Stomach (tissue), 9 donors: ENCODE measurements around the gene GPX5. TPM values are rescaled to one million over a fixed set of nuclear protein-coding genes. Genes with fewer than 3 reads are reported as not detected.

Experiments used
- DNase-seq, 2 donors: peaks; one replicate each; pipeline versions ENCODE4 v3.0.0 to v3.0.0-alpha.2; 2013 to 2019
- H3K27ac ChIP-seq, 5 donors: fragments of 200-600 bp in 4 of 5; sonication (generic) in 4 of 5; one replicate each; pipeline ENCODE4 v1.5.1; 2013 to 2019; ENCODE audit warnings: mild to moderate bottlenecking in 1 of 5, moderate library complexity in 1 of 5
- H3K27me3 ChIP-seq, 3 donors: fragments of 200-600 bp; sonication (generic); one replicate each; pipeline ENCODE4 v1.5.1; 2017 to 2019; ENCODE audit warnings: mixed run types in 1 of 3
- H3K36me3 ChIP-seq, 4 donors: fragments of 200-600 bp; sonication (generic); 1 replicate in 3 of 4; 2 replicates in 1 of 4; pipeline ENCODE4 v1.5.1; 2016 to 2019
- H3K4me1 ChIP-seq, 4 donors: fragments of 200-600 bp; sonication (generic); one replicate each; pipeline ENCODE4 v1.5.1; 2016 to 2019
- H3K4me3 ChIP-seq, 4 donors: fragments of 200-600 bp; sonication (generic) in 3 of 4; one replicate each; pipeline ENCODE4 v1.5.1; 2016 to 2019; ENCODE audit warnings: mild to moderate bottlenecking in 1 of 4
- H3K9me3 ChIP-seq, 4 donors: fragments of 200-600 bp; sonication (generic); one replicate each; pipeline ENCODE4 v1.5.1; 2016 to 2019
- EP300 ChIP-seq: sonication (generic); formaldehyde crosslinking; IDR thresholded peaks from one replicate; pipeline ENCODE4 v1.6.1; 2017; ENCODE audit warnings: antibody characterized with exemption
- POLR2A ChIP-seq, 4 donors: fragments of 450-650 bp; IDR thresholded peaks; one replicate each; pipeline ENCODE4 v1.6.1; 2016; ENCODE audit warnings: antibody characterized with exemption in 4 of 4, control low read depth in 2 of 4, mild to moderate bottlenecking in 1 of 4, moderate library complexity in 1 of 4
- POLR2AphosphoS5 ChIP-seq, 3 donors: sonication (generic); formaldehyde crosslinking; IDR thresholded peaks; one replicate each; pipeline ENCODE4 v1.6.1; 2016; ENCODE audit warnings: antibody characterized with exemption in 3 of 3
- WGBS, 5 donors: extraction: QIAGEN DNeasy Blood & Tissue Kit in 3 of 5; methylation state at CpG; one replicate each; pipeline versions ENCODE4 v1.1.5 to v1.1.7; 2013 to 2018; 5-methylcytosine and 5-hydroxymethylcytosine counted together
- intact Hi-C: fragments of 100-400 bp; cut with DNase I; formaldehyde crosslinking; loops from one replicate; pipeline ENCODE4 v1.15.1; 2023; ENCODE audit warnings: low total_unique reads
- polyA plus RNA-seq, 3 donors: library from polyadenylated mRNA; stranded (reverse); fragments of 200-250 nt; gene quantifications; one replicate each; pipeline ENCODE4 v1.2.3, GENCODE V29; 2013
- total RNA-seq, 5 donors: library from RNA; depleted of rRNA; stranded (reverse); fragments of >200 nt; gene quantifications; one replicate each; pipeline versions ENCODE4 v1.1.0 to v1.2.3, GENCODE V29; 2014 to 2016
- TF ChIP-seq, protein P1 (sequence below), 7 experiments: fragments of 450-650 bp in 4 of 7; fragments of 200-600 bp in 3 of 7; sonication (generic) in 3 of 7; IDR thresholded peaks; one replicate each; pipeline ENCODE4 v1.5.1; 2016 to 2019; ENCODE audit warnings: antibody characterized with exemption in 7 of 7, control low read depth in 2 of 7, mild to moderate bottlenecking in 1 of 7
- donor health status: healthy with polysubstance abuse.
- donor health status: Bipolar disorder and iron deficiency.
- donor health status: healthy.

GPX5 gene
- total and polyA plus RNA-seq, 8 donors = not detected

GRCh38 chr6:28517964-28518363 is 7.7 kb upstream of the GPX5 start:
- H3K27ac ChIP-seq = no peak overlapping the region
- no peaks in the 10 kb centered on the region for H3K36me3 ChIP-seq
- 67 to 88% (median 83%) methylated on average over 2 of the region's 2 CpGs for WGBS, 5 donors
- no peaks in the 10 kb centered on the region for H3K4me1 ChIP-seq
- peaks cover 0 to 37% (median 12%) of the 10 kb centered on the region in 3 donors for H3K27me3 ChIP-seq
- TF ChIP-seq POLR2A (IDR thresholded peaks at IDR 0.05) = no peak
- TF ChIP-seq, protein P1, sequence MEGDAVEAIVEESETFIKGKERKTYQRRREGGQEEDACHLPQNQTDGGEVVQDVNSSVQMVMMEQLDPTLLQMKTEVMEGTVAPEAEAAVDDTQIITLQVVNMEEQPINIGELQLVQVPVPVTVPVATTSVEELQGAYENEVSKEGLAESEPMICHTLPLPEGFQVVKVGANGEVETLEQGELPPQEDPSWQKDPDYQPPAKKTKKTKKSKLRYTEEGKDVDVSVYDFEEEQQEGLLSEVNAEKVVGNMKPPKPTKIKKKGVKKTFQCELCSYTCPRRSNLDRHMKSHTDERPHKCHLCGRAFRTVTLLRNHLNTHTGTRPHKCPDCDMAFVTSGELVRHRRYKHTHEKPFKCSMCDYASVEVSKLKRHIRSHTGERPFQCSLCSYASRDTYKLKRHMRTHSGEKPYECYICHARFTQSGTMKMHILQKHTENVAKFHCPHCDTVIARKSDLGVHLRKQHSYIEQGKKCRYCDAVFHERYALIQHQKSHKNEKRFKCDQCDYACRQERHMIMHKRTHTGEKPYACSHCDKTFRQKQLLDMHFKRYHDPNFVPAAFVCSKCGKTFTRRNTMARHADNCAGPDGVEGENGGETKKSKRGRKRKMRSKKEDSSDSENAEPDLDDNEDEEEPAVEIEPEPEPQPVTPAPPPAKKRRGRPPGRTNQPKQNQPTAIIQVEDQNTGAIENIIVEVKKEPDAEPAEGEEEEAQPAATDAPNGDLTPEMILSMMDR (IDR thresholded peaks at IDR 0.05) = no peak
- TF ChIP-seq EP300 = no peak
- no peak for TF ChIP-seq POLR2AphosphoS5 (IDR thresholded peaks at IDR 0.05)
- no peak overlapping the region for H3K4me3 ChIP-seq
- no peak for DNase-seq
- intact Hi-C loops = no loop called here
- H3K9me3 ChIP-seq = no peaks in the 10 kb centered on the region

GRCh38 chr6:28522594-28523240 is 3.0 kb upstream of the GPX5 start:
- Histone ChIP-seq H3K36me3 (no peaks in the 10 kb centered on the region), H3K27ac (no peak overlapping the region), H3K9me3 (no peaks in the 10 kb centered on the region), H3K4me1 (no peaks in the 10 kb centered on the region), H3K4me3 (no peak overlapping the region), H3K27me3 (peaks cover 0 to 34% (median 4%) of the 10 kb centered on the region in 3 donors)
- intact Hi-C loops = no loop called here
- DNase-seq = no peak
- TF ChIP-seq POLR2AphosphoS5 (IDR thresholded peaks at IDR 0.05) (no peak), POLR2A (IDR thresholded peaks at IDR 0.05) (no peak), EP300 (no peak)
- TF ChIP-seq, protein P1 (IDR thresholded peaks at IDR 0.05) = no peak

DNA sequence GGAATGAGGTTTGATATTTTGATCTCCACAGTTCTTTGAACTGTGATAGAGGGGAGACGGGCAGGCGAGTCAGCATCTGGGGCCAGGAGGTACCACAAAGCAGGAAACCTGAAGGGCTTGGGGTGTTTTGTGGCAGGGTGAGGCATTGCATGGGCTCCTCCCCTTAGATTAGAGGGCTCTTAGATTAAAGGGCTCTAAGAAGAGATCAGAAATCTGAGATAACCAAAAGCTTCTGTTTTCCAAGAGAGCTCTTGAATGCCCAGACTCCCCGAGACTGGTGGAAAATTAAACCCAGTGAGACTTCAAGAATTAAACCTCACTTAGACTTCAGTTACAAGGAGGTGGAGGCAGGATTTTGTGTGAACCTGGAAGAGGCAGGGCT is 2.4 kb upstream of the GPX5 start:
- intact Hi-C loops = no loop called here
- H3K9me3 ChIP-seq = no peaks in the 10 kb centered on the region
- H3K4me3 ChIP-seq = no peak overlapping the region
- no peak overlapping the region for H3K27ac ChIP-seq
- 10 to 20% (median 18%) methylated on average over 3 of the region's 3 CpGs for WGBS, 5 donors
- no peaks in the 10 kb centered on the region for H3K36me3 ChIP-seq
- TF ChIP-seq POLR2AphosphoS5 (IDR thresholded peaks at IDR 0.05) (no peak), EP300 (no peak), POLR2A (IDR thresholded peaks at IDR 0.05) (no peak)
- TF ChIP-seq, protein P1 (IDR thresholded peaks at IDR 0.05) = no peak
- H3K27me3 ChIP-seq = peaks cover 0 to 29% (median 4%) of the 10 kb centered on the region in 3 donors
- H3K4me1 ChIP-seq = no peaks in the 10 kb centered on the region
- peak in 1 of 2 donors; percentile 16 for DNase-seq

GRCh38 chr6:28530777-28531176 is 5.1 kb downstream of the GPX5 start:
- H3K4me1 ChIP-seq = no peaks in the 10 kb centered on the region
- no peak overlapping the region for H3K4me3 ChIP-seq
- DNase-seq = no peak
- WGBS, 5 donors = 3 to 19% (median 11%) methylated on average over 1 of the region's 1 CpG
- peaks cover 0 to 53% (median 8%) of the 10 kb centered on the region in 3 donors for H3K27me3 ChIP-seq
- no peaks in the 10 kb centered on the region for H3K9me3 ChIP-seq
- H3K27ac ChIP-seq = no peak overlapping the region
- intact Hi-C loops = no loop called here
- H3K36me3 ChIP-seq = no peaks in the 10 kb centered on the region
- no peak for TF ChIP-seq POLR2AphosphoS5 (IDR thresholded peaks at IDR 0.05)
- TF ChIP-seq, protein P1 (IDR thresholded peaks at IDR 0.05) = no peak
- TF ChIP-seq POLR2A (IDR thresholded peaks at IDR 0.05) = no peak
- no peak for TF ChIP-seq EP300
